GM20431 (cell line): ENCODE data around the gene MEIS3.

Experiments used
- in situ Hi-C: fragments of 300-500 bp; cut with MseI, MboI; formaldehyde crosslinking; loops from one replicate; pipeline ENCODE4 v1.15.0; 2020; ENCODE audit warnings: low sequenced_read_pairs; ENCODE audit not compliant: unreplicated experiment

The MEIS3 gene

DNA sequence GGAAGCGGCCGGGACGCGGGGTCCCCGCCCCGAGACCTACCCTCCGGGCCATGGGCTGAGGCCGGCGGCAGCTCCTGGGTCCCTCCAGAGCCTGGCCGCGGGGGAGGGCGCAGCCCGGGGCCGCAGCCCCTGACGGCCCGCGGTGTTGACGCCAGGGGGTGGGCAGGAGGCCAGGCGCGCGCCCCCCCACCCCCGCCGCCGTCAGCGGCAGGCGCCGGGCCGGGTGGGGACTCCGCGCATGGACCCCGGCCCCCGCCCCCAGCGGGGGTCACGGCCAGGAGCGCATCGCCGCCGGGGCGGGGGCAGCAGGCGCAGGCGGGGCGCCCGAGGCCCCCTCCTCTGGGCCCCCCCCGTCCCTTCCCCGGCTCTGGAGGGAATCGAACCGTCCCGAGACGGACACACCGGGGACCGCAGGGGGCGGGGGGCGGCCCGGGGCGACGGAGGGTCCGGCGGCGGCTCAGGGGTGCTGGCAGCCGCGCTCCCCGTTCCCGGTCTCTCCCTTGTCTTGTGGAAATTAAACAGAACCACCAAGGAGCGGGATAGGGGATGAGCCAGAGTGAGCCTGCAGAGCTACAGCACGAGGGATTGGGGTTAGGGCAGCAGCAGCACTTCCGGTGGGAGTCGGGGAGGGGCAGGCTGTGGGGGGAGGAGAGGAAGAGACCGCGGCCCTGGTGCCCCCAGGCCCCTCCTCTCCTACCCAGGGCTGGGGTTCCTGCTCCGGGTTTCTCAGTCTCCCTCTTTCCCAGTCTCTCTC lies at the start of gene MEIS3:
Gene MEIS3 (minus strand): TSS at position 498 of the 754 bp plus-strand sequence. CDS start 446 bp downstream, at position 52.
- in situ Hi-C loops, result no loop called here

DNA sequence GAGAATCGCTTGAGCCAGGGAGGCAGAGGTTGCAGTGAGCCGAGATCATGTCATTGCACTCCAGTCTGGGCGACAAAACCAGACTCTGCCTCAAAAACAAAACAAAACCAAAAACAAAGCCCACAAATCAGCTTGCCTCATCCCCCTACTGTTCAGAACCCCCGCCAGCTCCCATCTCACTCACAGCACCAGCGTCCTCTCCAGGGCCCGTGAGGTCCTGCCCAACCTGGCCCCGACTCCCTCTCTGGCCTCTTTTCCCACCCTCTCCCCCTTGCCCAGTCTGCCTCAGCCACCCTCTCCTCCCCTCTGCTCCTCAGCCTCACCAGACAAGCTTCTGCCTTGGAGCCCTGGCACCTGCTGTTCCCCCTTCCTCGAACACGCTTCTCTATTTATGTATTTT lies 48.6 kb upstream of the MEIS3 start:
- in situ Hi-C loops, result no loop called here

DNA sequence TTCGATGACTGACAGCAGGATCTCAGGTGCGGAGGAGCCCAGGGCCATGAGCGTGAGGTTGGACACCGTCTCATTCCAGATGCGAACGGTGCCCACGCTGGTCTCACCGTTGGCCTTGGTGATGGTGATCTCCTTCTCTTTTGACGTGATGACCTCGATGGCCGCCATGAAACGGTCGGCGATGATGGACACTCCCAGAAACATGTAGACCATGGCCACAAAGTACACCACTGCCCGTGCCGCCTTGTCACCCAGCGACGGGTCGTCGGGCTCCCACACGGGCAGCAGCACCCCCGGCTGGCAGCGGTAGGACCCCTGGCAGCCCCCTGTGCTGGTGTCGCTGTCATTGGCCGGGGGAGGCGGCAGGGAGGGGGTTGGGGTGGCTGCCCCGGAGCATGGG lies 46.6 kb upstream of the MEIS3 start:
- in situ Hi-C loops, result no loop called here

DNA sequence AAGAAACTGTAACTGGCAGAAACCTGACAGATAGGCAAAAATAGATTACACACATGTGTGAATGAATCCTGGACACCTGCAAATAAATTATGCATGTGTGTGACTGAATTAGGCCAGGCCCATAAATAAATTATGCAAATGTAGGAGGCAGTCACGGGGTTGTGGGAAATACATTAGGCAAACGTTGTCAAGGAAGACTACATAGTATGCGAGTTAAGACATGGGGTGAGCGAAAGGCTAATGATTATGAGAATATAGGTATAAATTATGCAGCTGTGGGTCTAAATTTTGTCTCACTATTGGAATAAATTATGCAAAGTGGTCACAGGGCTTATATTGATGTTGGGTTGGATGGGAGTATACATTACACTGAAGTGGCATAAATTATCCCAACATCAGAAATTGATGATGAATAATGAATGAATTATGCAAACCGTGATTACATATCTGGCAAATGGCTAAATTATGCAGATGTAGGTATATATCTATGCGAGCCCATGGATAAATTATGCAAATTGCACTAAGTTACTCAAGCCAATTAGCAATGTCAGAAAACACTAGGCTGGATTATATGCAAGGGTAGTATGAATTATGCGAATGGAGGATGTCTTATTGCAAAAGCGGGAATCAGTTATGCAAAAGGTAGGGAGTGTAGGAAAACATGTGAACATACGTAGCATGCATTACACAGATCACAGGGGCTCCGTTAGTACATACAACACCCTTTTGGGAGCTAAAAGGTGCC lies 45.5 kb upstream of the MEIS3 start:
- in situ Hi-C loops, result no loop called here

DNA sequence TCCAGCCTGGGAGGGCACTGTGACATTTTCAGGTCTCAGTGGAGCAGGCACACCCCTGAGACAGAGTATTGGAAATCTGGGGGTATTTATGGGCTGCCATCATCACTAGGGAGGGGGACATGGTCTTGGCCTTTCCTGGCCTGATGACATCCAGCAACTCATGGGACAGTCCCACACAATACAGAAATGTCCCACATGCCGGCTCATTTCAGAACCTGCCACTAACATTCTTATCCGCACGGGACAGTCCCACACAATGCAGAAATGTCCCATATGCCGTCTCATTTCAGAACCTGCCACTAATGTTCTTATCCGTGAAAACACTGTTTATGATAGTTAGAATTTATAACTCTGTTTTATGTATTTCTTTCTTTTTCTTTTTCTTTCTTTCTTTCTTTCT lies 42.5 kb upstream of the MEIS3 start:
- in situ Hi-C loops, result no loop called here

DNA sequence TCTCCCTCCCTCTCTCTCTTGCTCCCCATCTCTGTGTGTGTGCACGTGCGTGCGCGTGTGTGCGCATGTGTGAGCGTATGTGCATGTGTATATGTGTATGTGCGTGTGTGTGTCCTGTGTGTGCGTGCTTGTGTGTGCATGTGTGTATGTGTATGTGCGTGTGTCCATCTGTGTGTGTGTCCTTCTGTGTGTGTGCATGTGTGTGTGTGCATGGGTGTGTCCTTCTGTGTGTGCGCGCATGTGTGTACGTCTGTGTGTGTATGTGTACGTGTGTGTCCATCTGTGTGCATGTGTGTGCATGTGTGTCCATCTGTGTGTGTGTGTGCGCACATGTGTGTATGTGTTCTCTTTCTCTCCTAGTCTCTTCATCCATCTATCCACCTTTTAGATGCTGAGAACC lies 40.1 kb upstream of the MEIS3 start:
- in situ Hi-C loops, result no loop called here

DNA sequence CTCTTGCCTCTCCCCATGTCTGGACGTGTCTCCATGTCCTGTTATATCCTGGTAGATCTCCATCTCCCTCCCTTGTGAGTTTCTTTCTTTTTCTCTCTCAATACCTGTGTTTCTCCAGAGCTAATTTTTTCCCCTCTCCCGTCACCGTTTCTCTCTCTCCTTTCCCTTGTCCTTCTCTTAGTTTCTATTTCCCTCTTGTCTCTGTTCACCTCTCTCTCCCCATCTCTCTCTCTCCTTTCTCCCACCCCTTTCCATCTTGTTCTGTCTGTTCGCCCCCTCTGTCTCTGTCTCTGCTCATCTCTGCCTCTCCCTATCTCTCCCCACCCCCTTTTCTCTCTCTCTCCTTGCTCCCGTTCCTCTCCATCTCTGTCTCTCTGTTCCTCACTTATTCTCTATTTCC lies 39.3 kb upstream of the MEIS3 start:
- in situ Hi-C loops, result no loop called here

DNA sequence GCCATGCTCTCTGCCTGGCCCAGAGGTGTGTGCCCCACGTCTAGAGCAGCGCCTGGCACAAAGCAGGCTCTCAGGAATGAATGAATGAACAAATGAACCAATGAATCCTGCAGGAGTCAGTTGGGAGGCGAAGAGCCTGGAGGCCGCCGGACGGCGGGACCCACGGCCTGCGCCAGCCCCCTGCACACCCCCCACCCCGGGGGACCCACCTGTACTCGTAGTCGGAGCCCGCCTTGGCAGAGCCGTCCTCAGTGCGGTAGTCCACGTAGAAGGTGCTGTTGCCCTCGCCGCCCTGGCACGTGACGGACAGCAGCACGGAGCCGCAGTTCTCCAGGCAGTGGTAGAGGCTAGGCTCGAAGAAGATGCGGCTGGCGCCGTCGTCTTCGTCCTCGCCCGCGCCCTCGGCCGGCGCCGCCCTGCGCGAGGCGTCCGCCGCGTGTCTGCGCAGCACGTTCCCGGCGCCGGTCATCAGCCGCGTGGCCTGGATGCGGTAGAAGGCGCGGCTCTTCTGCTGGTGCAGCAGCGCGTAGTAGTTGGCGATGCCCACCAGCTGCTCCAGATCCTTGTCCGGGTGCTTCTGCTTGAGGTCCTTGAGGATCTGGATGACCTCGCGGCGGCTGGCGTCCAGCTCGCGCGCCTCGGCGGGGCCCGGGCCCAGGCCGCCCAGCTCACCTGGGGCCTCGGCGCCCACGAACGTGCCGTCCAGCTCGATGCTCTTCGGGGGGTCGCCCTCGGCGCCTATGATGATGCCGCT lies 37.6 kb upstream of the MEIS3 start:
- in situ Hi-C loops, result no loop called here

DNA sequence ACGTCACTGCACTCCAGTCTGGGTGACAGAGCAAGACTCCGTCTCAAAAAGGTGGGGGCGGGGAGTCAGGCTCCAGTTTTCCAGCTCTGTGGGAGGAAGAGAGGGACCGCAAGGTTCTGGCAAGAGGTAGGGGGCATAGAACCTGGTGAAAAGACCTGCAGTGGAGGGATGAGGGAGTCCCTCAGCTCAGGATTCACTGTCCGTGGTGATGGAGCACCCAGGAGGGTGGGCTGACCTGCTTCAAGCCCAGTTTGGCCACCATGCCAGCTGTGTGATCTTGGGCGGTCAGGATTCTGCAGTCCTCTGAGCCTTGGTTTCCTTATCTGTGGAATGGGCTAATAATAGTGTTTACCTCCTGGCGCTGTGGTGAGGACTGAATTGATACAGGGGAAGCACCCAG lies 31.2 kb upstream of the MEIS3 start:
- in situ Hi-C loops, result no loop called here

DNA sequence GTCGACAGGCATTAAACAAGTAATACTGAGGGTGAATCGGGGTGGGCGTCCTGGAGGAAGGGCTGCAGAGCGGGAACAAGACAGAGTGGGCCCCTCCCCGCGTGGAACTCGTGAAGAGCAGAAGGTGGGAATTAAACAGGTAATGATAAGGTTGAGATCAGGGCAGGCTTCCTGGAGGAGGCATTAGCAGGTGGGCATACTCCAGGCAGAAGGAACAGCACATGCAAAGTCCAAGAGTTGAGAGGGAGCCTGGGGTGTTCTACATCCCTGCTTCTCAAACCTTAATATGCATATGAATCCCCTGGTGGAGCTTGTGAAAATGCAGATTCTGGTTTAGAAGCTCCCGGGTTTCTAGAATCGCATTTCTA lies 29.0 kb upstream of the MEIS3 start:
- in situ Hi-C loops, result no loop called here

DNA sequence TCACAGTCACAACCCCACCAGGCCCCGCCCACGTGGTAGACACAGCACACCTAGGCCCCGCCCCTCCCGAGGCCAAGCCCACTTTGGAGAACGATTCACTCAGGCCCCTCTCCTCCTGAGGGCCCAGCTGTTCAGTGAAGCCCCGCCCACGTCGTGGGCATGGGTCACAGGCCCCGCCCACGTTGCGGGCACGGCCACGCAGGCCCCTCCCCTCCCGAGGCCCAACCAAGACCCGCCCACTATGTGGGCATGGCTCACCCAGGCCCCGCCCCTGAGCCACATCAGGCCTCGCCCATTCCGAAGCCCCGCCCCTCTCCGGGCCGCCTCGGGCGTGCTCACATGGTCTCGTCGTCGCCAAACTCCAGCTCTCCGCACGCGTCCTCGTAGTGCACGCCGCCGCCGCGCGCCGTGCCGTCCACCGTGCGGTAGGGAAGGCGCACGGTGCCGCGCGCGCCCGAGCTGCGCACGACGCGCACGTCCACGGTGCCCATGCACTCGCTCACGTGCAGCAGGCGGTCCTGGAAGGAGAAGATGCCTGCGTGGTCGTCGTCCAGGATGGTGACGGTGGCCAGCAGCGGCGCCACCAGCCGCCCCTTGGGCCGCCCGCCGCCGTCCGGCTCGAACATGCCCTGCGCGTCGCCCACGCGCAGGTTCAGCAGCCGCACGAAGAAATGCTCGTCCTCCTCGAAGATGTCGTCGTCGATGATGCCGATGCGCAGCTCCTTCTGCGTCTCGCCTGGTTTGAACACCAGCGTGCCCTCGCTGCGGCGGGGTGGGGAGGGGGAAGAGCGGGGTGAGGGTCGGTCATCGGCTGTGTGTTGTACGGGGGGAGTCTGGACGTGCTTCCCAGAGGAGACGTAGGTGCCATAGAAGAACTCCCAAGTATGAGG lies 28.4 kb upstream of the MEIS3 start:
- in situ Hi-C loops, result no loop called here

DNA sequence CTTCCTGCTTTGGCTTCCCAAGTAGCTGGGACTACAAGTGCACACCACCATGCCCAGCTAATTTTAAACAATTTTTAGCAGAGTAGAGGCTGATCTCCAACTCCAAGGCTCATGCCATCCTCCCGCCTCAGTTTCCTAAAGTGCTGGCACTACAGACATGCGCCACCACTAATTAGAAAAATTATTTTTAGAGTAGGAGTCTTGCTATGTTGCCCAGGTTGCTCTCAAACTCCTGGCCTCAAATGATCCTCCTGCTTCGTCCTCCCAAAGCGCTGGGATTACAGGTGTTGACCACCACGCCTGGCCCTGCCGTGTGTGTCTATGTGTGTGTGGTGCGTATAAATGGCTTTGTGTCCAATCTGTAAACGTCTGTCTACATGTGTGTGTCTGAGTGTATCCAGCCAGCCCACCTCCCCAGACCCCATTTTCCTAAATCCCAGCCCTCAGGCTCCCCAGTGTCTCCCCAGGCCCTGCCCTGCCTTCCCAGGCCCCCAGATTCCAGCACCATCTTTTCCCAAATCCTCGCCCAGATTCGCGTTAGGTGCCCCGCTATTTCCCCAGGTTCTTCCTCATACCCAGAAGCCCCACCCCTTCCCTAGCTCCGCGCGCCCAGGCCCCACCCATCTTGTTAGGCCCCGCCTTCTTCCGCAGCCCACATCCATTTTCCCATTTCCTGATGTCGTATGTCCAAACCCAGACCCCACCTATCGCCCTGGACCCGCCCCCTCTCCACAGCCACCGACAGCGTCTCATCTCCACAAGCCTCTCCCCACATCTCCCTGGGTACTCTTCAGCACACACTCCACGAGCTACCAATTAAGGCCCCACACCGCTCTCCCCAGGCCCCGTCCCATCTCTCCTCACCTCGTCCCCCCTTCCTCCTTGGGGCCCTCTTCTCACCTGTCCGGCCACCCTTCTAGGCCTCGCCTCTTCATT lies 27.5 kb upstream of the MEIS3 start:
- in situ Hi-C loops, result no loop called here

DNA sequence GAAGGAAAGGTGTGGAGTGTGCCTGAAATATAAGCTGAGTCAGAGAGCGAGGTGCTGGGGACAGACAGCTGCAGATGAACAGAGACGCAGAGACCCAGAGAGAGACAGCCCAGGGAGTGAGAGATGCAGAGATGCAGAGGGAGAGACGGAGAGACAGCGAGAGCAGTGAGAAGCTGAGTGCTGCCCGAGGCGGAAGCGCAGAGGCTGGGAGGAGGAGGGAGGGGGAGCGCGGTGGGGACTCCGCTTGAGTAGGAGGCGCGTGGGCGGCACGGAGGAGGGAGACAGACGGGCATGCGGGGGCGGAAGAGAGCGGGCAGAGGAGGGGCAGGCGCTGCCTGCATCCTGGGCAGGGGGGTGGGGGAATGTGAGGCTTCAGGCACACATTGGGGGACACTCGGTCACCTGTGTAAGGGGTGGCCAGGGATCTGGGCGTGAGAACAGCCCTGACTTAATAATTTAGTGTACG lies 26.6 kb upstream of the MEIS3 start:
- in situ Hi-C loops, result no loop called here

DNA sequence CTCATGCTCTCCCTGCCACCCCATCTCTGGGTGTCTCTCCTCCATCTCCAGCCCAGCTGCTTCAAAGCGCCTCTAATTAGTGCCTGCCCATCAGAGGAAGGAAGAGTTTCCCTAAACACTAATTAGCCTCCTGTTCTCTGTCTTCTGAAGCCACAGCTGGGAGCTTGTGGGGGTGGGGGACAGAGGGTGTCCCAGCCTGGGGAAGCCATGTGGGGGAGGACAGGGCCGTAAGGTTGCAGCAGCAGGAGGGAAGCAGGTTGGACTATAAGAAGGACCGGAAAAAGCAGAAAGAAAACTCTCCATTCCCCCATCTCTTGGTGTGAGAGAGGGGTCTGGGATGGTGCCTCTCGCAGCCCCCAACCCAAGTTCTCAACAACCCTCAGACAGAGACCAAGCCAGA lies 26.2 kb upstream of the MEIS3 start:
- in situ Hi-C loops, result no loop called here

DNA sequence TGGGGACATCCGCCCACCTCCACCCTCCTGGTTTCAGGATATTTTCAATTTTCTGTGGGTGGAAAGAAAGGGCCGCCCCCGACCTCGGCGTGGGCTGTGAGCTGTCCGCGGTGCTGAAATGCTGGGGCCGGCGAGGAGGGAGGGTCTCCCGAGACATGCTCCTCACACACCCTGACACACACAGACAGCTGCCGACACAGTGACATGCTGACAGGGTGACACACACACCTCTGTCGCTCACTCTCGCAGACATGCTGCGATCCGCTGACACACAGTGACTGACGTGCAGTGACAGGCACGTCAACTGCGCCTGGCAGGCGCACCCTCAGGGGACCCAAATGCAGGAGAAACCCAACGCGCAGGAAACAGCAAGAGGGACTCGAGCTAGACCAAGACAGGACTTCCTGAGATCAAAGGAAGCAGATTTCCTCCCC lies 25.1 kb upstream of the MEIS3 start:
- in situ Hi-C loops, result no loop called here

DNA sequence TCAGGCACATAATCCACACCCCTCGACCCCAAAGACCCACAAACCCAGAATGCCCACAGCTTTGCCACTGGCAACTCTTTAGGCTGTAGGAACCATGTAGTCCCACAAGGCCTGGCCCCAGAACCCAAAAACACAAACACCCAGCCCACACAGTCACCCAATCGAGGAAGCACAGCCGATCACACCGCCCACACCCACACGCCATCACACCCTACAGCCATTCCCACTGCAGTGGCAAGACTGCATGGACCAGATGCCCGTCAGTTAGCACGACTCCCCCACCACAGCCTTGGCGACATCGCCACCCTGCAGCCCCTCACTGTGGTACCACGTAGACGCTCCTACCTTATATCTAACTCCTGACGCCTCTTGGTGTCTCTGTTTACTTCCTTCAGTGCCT lies 24.0 kb upstream of the MEIS3 start:
- in situ Hi-C loops, result no loop called here

DNA sequence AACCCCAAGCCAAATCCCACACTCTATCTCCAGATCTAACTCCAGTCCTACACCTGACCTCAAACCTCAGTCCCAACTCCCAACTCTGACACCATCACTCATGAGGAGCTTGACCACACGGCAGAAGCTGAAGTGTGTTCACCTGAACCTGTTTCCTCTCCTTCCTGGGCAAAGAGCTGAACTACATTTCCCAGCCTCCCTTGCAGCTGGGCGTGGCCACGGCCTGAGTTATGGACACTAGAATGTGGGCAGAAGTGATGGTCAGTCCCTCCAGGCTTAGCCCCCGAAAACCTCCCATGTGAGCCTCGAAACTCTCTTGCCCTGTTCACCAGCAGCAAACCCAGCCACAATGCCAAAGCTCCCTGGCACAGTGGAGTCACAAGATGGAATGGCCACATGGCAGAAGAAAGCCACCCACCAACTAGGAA lies 19.5 kb upstream of the MEIS3 start:
- in situ Hi-C loops, result loop anchor here (10.0 kb wide), 1 partner anchor 266 kb away; no protein-coding TSS in a partner anchor

DNA sequence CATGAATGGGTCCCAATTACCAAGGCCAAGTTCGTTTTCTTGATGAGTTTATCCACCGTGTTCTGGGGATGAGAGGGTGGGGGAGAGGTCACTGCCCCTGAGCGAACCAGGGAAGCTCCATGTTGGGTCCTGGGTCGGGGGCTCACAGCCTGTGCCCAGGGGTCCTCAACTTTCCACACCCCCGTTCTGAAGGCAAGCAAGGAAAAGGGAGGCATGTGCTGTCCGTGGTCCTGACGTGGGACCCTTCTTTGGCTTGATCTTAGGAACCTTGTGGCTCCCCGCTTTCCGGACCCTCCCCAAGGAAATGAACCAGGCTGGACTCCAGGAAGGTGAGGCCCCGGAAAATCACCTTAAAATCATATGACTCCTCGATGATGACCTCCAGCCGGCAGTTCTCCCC lies 18.2 kb upstream of the MEIS3 start:
- in situ Hi-C loops, result loop anchor here (10.0 kb wide), 1 partner anchor 267 kb away; no protein-coding TSS in a partner anchor
